ENCODE data around the gene TSPAN32. TPM values are rescaled to one million over a fixed set of nuclear protein-coding genes. Genes with fewer than 3 reads are reported as not detected.

TSPAN32 gene
- total and polyA plus RNA-seq, 10 of the 15 experiments (the other 5 are each of a cell fraction or from before 2014, with no cell fraction given) = 0.08 TPM; not detected in 9

- Histone ChIP-seq H3K27ac (ENCODE audit: control insufficient read depth, insufficient read depth) (no peak overlapping the region), H3K27me3 (replicated peaks in 1 of 2; ENCODE audit: control insufficient read depth in 2 of 2, insufficient read depth in 2 of 2, low read length in 1 of 2) (no peaks in the 10 kb centered on the region), H3K36me3 (ENCODE audit: control insufficient read depth in 2 of 2, insufficient read depth in 2 of 2, low read length in 1 of 2) (no peaks in the 10 kb centered on the region), H3K4me2 (ENCODE audit: control insufficient read depth, insufficient read depth) (no peak overlapping the region), H3K79me2 (ENCODE audit: control insufficient read depth, insufficient read depth, low read length) (no peaks in the 10 kb centered on the region), H3K9ac (ENCODE audit: control insufficient read depth, insufficient read depth, low read length) (no peak overlapping the region), H2AFZ (ENCODE audit: control insufficient read depth, low read depth, low read length) (no peak overlapping the region), H4K20me1 (ENCODE audit: control insufficient read depth, insufficient read depth) (no peaks in the 10 kb centered on the region), H3K4me3 (no peak overlapping the region), H3K4me1 (ENCODE audit: control insufficient read depth, insufficient read depth, low read length) (peaks cover 15% of the 10 kb centered on the region), H3K9me3 (replicated peaks; ENCODE audit: control insufficient read depth, insufficient read depth, low read length) (no peaks in the 10 kb centered on the region; the same call in 2 of the 3 replicates)
- WGBS (ENCODE audit: insufficient coverage, insufficient replicate concordance, low lambda C conversion rate, missing lambda C conversion rate) = 42% methylated on average over 8 of the region's 10 CpGs
- FAIRE-seq (no peak), ATAC-seq (no peak), DNase-seq (ENCODE audit: low read depth, low spot score) (no peak)
- ChIA-PET CTCF (no interaction called here), RAD21 (ENCODE audit: unreplicated experiment) (no interaction called here), SMC1A (ENCODE audit: uncharacterized antibody, unreplicated experiment) (no interaction called here), POLR2A (no interaction called here)
- intact Hi-C loops (cut with micrococcal nuclease; ENCODE audit: unreplicated experiment) (no loop called here), in situ Hi-C loops (cut with MboI) (no loop called here)
- TF ChIP-seq PBX3 (IDR thresholded peaks at IDR 0.05; ENCODE audit: insufficient replicate concordance, low read depth, low read length) (no peak), ESRRA (IDR thresholded peaks at IDR 0.05; ENCODE audit: low read length) (no peak), IRF4 (IDR thresholded peaks at IDR 0.05; ENCODE audit: low read depth, low read length) (no peak), NFXL1 (IDR thresholded peaks at IDR 0.05; ENCODE audit: borderline replicate concordance) (no peak)
- no TSS peak for BruUV-seq (replicated peaks)
Measured at GRCh38 chr11:2263071-2263565, 38.7 kb upstream of the TSPAN32 start.

- ChIA-PET CTCF (no interaction called here), POLR2A (no interaction called here), RAD21 (ENCODE audit: unreplicated experiment) (no interaction called here), SMC1A (ENCODE audit: uncharacterized antibody, unreplicated experiment) (no interaction called here)
- intact Hi-C loops (cut with micrococcal nuclease; ENCODE audit: unreplicated experiment) = no loop called here
- Histone ChIP-seq H2AFZ (ENCODE audit: control insufficient read depth, low read depth, low read length) (no peak overlapping the region), H3K27ac (ENCODE audit: control insufficient read depth, insufficient read depth) (no peak overlapping the region), H3K9me3 (replicated peaks; ENCODE audit: control insufficient read depth, insufficient read depth, low read length) (no peaks in the 10 kb centered on the region; the same call in 2 of the 3 replicates), H4K20me1 (ENCODE audit: control insufficient read depth, insufficient read depth) (no peaks in the 10 kb centered on the region), H3K4me1 (ENCODE audit: control insufficient read depth, insufficient read depth, low read length) (peaks cover 15% of the 10 kb centered on the region), H3K27me3 (replicated peaks in 1 of 2; ENCODE audit: control insufficient read depth in 2 of 2, insufficient read depth in 2 of 2, low read length in 1 of 2) (no peaks in the 10 kb centered on the region), H3K9ac (ENCODE audit: control insufficient read depth, insufficient read depth, low read length) (no peak overlapping the region), H3K4me2 (ENCODE audit: control insufficient read depth, insufficient read depth) (no peak overlapping the region), H3K36me3 (ENCODE audit: control insufficient read depth in 2 of 2, insufficient read depth in 2 of 2, low read length in 1 of 2) (no peaks in the 10 kb centered on the region), H3K4me3 (no peak overlapping the region), H3K79me2 (ENCODE audit: control insufficient read depth, insufficient read depth, low read length) (no peaks in the 10 kb centered on the region)
- DNase-seq (ENCODE audit: low read depth, low spot score) (no peak), ATAC-seq (no peak), FAIRE-seq (no peak)
- BruUV-seq (replicated peaks) = no TSS peak
- TF ChIP-seq RUNX3 (IDR thresholded peaks at IDR 0.05; ENCODE audit: low read length) = no peak
- no peak for TF ChIP-seq BCL3 (IDR thresholded peaks at IDR 0.05; ENCODE audit: borderline replicate concordance, insufficient read depth, low read depth, low read length, poor library complexity, severe bottlenecking)
- TF ChIP-seq CEBPZ (IDR thresholded peaks at IDR 0.05; ENCODE audit: low read depth, low read length) = no peak
- no peak for TF ChIP-seq SP1 (IDR thresholded peaks at IDR 0.05; ENCODE audit: low read depth, low read length)
- no peak for TF ChIP-seq KLF5 (IDR thresholded peaks at IDR 0.05; ENCODE audit: partially characterized antibody)
- in situ Hi-C loops (cut with MboI) = no loop called here
- WGBS (ENCODE audit: insufficient coverage, insufficient replicate concordance, low lambda C conversion rate, missing lambda C conversion rate) = 58% methylated on average over 13 of the region's 13 CpGs
Measured at GRCh38 chr11:2263724-2264360, 38.0 kb upstream of the TSPAN32 start.

Measured in GM12878 (cell line).